Measurements from ENCODE around the gene FAM131C. TPM values are rescaled to one million over a fixed set of nuclear protein-coding genes. Genes with fewer than 3 reads are reported as not detected.
A peak's percentile ranks its signal among the peaks of the same experiment; 100 is the strongest.
"Not testable (repeated sequence)": the region's sequence is repeated elsewhere in the genome, so short reads cannot be mapped to it uniquely, and the experiment has no call there.

The FAM131C gene
- total RNA-seq, 1 donor from 2014 or later = 1.9 TPM

DNA sequence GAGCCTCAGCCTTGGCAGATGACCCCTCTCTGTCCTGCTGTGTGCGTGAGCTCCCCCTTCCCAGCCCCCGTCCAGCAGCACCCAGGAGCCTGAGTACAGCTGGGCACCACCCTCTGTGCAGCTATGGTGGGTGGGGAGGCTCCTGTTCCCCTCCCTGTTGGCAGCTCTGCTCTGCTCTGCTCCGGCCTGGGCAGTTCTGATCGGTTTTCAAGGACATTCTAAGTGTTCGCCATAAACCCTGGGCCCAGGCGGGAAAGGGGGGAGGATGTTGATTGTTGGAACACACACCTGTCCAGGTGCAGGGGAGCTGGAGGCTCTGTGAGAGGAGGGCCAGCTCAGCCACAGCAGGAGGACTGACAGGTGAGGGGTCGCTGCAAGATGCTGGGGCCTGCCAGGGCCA, 29.9 kb downstream of the FAM131C start, which contains the start of gene CLCNKB:
Gene CLCNKB (plus strand): TSS at position 262 of the 400 bp plus-strand sequence. CDS start 711 bp downstream, outside the sequence.
- peaks cover 7% of the 10 kb centered on the region for H3K27me3 Mint-ChIP-seq (ENCODE audit: low read depth)

DNA sequence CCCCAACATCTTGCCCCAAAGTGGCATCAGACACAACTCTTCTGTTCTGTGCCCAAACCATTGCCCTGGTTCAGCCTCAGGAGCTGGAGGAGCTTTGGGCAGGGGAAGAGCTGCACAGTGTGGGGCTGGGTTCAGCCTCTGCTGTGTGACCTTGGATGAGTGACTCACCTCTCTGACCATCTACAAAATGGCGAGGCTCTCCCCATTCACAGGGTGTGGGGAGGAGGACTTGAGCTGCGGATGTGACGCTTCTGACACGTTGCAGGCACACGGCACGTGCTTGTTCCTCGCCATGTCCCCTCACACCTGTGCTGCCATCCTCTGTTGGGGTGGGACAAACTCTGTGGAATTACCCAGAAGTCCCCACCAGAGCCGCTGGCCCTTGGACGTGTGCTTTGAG, 30.8 kb downstream of the FAM131C start:
- H3K4me3 Mint-ChIP-seq; H3K4me1 Mint-ChIP-seq; DNase-seq (ENCODE audit: low spot score in 2 of 2, unreplicated experiment in 2 of 2); H3K36me3 Mint-ChIP-seq; H3K9me3 Mint-ChIP-seq; H3K27me3 Mint-ChIP-seq (ENCODE audit: low read depth); H3K27ac Mint-ChIP-seq: not testable (repeated sequence)

More for the DNA sequence above, 29.9 kb downstream of the FAM131C start, which contains the start of gene CLCNKB:
- no peaks in the 10 kb centered on the region for H3K4me1 Mint-ChIP-seq
- no peak within 1 kb of the TSS for H3K4me3 Mint-ChIP-seq
- H3K36me3 Mint-ChIP-seq = no peaks in the 10 kb centered on the region
- peak within 1 kb of the TSS; percentile 12 for H3K27ac Mint-ChIP-seq
- TF ChIP-seq, protein P1, sequence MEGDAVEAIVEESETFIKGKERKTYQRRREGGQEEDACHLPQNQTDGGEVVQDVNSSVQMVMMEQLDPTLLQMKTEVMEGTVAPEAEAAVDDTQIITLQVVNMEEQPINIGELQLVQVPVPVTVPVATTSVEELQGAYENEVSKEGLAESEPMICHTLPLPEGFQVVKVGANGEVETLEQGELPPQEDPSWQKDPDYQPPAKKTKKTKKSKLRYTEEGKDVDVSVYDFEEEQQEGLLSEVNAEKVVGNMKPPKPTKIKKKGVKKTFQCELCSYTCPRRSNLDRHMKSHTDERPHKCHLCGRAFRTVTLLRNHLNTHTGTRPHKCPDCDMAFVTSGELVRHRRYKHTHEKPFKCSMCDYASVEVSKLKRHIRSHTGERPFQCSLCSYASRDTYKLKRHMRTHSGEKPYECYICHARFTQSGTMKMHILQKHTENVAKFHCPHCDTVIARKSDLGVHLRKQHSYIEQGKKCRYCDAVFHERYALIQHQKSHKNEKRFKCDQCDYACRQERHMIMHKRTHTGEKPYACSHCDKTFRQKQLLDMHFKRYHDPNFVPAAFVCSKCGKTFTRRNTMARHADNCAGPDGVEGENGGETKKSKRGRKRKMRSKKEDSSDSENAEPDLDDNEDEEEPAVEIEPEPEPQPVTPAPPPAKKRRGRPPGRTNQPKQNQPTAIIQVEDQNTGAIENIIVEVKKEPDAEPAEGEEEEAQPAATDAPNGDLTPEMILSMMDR (IDR thresholded peaks at IDR 0.05; ENCODE audit: unreplicated experiment) = no peak
- DNase-seq (ENCODE audit: low spot score in 2 of 2, unreplicated experiment in 2 of 2) = no peak
- H3K9me3 Mint-ChIP-seq = no peaks in the 10 kb centered on the region

DNA sequence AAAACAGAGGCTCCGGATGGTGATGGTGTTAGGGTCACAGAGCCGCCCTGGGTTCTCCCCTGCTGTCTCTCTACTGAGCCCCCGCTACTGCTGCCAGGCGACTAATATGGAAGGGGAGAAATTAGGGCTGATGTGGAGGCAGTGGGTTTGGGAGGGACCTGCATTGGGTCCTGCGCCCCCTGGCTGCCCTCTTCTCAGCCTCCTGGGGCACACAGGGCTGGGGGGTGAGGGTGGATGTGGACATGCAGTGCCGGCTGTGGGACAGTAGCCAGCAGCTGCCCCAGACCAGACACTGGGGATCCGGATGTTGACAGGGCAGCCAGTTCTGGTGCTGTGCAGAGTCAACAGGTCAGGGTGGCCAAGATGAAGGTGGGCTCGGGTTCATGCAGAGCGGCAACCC, 31.4 kb downstream of the FAM131C start:
- DNase-seq (ENCODE audit: low spot score in 2 of 2, unreplicated experiment in 2 of 2) = no peak
- Mint-ChIP-seq H3K27ac (no peak overlapping the region), H3K9me3 (no peaks in the 10 kb centered on the region), H3K4me3 (no peak overlapping the region), H3K36me3 (no peaks in the 10 kb centered on the region), H3K4me1 (no peaks in the 10 kb centered on the region), H3K27me3 (ENCODE audit: low read depth) (peaks cover 7% of the 10 kb centered on the region)
- TF ChIP-seq, protein P1 (IDR thresholded peaks at IDR 0.05; ENCODE audit: unreplicated experiment) = no peak

DNA sequence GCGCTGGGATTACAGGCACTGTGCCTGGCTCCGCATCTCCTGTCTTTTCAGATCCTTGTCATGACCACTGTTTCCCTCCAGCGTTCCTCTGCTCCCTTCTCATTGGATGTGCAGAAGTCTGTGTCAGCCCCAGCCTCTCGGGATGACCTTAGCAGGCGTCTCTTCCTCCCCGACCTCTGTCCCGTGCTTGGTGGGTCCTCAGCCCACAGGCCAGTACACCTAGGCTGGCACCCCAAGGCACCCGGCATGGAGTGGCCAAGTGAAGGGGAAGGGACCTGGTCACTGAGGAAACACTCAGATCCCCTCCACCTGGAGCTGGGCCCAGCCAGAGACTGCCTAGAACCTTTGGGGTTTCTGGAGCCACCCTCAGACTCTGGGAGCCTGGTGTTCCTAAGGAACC, 32.3 kb downstream of the FAM131C start:
- Mint-ChIP-seq H3K9me3 (no peaks in the 10 kb centered on the region), H3K4me3 (no peak overlapping the region), H3K27ac (no peak overlapping the region), H3K4me1 (no peaks in the 10 kb centered on the region), H3K36me3 (no peaks in the 10 kb centered on the region), H3K27me3 (ENCODE audit: low read depth) (peaks cover 7% of the 10 kb centered on the region)
- no peak for DNase-seq (ENCODE audit: low spot score in 2 of 2, unreplicated experiment in 2 of 2)
- TF ChIP-seq, protein P1 (IDR thresholded peaks at IDR 0.05; ENCODE audit: unreplicated experiment) = no peak

DNA sequence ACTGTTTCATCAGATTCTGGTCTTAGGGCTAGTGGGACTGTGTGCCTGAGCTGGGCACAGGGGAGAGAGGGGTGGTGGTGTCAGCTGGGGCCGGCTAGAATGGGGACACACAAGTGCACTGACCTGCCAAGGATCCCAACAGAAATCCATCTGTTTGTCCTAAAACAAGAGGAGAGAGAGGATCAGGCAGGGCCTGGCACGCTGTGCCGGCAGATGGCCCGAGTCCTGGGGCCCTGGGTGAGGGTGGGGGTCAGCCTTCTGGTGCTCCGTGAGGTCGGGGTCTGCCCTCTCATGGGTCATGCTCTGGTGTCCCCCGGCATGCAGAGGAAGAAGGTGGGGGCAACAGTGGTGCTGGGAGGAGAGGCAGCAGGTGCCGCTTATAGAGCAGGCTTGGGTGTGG, 33.6 kb downstream of the FAM131C start:
- H3K27me3 Mint-ChIP-seq (ENCODE audit: low read depth); DNase-seq (ENCODE audit: low spot score in 2 of 2, unreplicated experiment in 2 of 2); H3K27ac Mint-ChIP-seq; H3K4me3 Mint-ChIP-seq; H3K4me1 Mint-ChIP-seq; H3K36me3 Mint-ChIP-seq; H3K9me3 Mint-ChIP-seq: not testable (repeated sequence)

DNA sequence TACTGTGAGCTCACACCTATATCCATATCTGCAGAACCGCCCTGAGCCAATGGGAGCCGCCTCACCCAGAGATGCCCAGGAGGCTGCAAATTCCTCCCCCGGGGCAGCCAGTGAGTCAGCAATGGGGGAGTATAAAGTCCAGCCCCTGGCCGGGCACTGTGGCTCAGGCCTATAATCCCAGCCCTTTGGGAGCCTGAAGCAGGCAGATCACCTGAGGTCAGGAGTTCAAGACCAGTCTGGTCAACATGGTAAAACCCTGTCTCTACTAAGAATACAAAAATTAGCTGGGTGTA, 34.9 kb downstream of the FAM131C start:
- Mint-ChIP-seq H3K4me1 (no peaks in the 10 kb centered on the region), H3K27me3 (ENCODE audit: low read depth) (peaks cover 7% of the 10 kb centered on the region), H3K36me3 (no peaks in the 10 kb centered on the region), H3K4me3 (no peak overlapping the region), H3K27ac (no peak overlapping the region), H3K9me3 (no peaks in the 10 kb centered on the region)
- TF ChIP-seq, protein P1 (IDR thresholded peaks at IDR 0.05; ENCODE audit: unreplicated experiment) = no peak
- no peak for DNase-seq (ENCODE audit: low spot score in 2 of 2, unreplicated experiment in 2 of 2)

DNA sequence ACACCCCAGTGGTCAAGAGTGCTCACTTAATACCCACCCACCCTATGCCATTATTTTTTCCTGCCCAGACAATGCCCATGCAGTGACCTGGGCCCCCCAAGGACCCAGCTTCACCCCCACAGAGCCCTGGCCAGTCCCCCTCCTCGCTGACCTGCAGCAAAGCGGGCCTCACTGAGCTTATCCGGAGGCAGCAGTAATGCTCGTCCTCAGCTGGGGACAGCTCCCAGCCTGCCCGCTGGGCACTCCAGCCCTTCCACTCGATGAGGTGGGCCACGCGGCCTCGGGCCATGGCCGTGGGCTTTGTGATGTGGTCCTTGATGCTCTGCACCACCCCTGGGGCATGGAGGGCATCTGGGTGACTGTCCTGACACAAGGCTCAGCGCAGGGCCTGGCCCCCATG, 37.0 kb downstream of the FAM131C start:
- not testable (repeated sequence) for H3K27me3 Mint-ChIP-seq (ENCODE audit: low read depth); H3K4me1 Mint-ChIP-seq; H3K36me3 Mint-ChIP-seq; H3K27ac Mint-ChIP-seq; DNase-seq (ENCODE audit: low spot score in 2 of 2, unreplicated experiment in 2 of 2); H3K4me3 Mint-ChIP-seq; H3K9me3 Mint-ChIP-seq

All from mesothelial cell of epicardium (in vitro differentiated cells).